Measurements from ENCODE around the gene NEIL3. TPM values are rescaled to one million over a fixed set of nuclear protein-coding genes. Genes with fewer than 3 reads are reported as not detected.

NEIL3 gene
- total RNA-seq, 6 donors from 2014 or later: 0.39 to 1.0 (median 0.61) TPM; not detected in 2

DNA sequence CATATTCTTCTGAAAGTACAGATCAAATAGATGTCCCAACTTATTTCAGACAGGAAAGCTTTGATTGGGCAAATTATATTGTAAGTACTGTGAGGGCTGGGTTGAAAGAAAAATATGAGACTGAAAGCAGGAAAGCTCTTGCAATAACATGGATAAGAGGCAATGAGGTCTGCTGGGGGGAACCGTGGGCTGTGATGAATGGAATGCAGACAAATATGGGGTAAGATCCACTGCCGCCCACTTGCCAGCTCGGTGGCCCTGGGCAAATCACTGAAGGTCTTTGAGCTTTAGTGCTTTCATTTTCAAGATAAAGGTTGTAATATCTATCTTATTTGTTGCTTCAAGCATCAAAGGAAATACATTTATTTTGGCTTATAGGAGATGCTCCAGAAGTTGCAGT is 81.6 kb downstream of the NEIL3 start:
- H3K27ac ChIP-seq: no peak overlapping the region
- no peaks in the 10 kb centered on the region for H3K9me3 ChIP-seq
- no peak overlapping the region for H3K4me3 ChIP-seq
- DNase-seq (no peak), ATAC-seq (ENCODE audit: low FRiP score in 2 of 2) (no peak)
- TF ChIP-seq POLR2AphosphoS5 (IDR thresholded peaks at IDR 0.05) (no peak), EP300 (IDR thresholded peaks at IDR 0.05) (no peak), CTCF (IDR thresholded peaks at IDR 0.05) (no peak), POLR2A (IDR thresholded peaks at IDR 0.05) (no peak)
- WGBS, 2 donors: 71 to 86% methylated on average over 3 of the region's 3 CpGs
- no peaks in the 10 kb centered on the region for H3K36me3 ChIP-seq
- no peaks in the 10 kb centered on the region for H3K27me3 ChIP-seq
- H3K4me1 ChIP-seq: no peaks in the 10 kb centered on the region

DNA sequence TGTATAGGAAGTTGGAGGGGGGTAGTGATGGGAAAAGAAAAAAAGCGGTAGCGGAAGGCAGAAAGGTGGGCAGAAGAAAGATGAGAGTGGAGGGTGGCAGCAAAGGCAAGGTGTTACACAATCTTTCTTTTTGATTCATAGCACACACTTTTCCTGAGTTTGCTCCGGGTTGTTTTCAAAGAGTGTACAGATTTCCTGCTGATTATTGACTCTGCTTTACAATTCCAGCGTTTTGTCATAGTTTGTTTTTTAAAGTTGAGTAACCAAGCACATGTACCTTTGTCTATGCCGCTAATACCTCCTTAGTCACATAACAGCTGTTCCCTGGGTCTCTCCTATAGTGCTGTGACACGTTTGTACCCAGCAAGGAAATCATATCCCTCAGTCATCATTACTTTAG is 82.3 kb downstream of the NEIL3 start:
- no peaks in the 10 kb centered on the region for H3K27me3 ChIP-seq
- DNase-seq (no peak), ATAC-seq (ENCODE audit: low FRiP score in 2 of 2) (no peak)
- no peaks in the 10 kb centered on the region for H3K36me3 ChIP-seq
- H3K27ac ChIP-seq: no peak overlapping the region
- 66 to 70% methylated on average over 6 of the region's 6 CpGs for WGBS, 2 donors
- TF ChIP-seq POLR2AphosphoS5 (IDR thresholded peaks at IDR 0.05) (no peak), CTCF (IDR thresholded peaks at IDR 0.05) (no peak), POLR2A (IDR thresholded peaks at IDR 0.05) (no peak), EP300 (IDR thresholded peaks at IDR 0.05) (no peak)
- H3K9me3 ChIP-seq: no peaks in the 10 kb centered on the region
- H3K4me3 ChIP-seq: no peak overlapping the region
- no peaks in the 10 kb centered on the region for H3K4me1 ChIP-seq

DNA sequence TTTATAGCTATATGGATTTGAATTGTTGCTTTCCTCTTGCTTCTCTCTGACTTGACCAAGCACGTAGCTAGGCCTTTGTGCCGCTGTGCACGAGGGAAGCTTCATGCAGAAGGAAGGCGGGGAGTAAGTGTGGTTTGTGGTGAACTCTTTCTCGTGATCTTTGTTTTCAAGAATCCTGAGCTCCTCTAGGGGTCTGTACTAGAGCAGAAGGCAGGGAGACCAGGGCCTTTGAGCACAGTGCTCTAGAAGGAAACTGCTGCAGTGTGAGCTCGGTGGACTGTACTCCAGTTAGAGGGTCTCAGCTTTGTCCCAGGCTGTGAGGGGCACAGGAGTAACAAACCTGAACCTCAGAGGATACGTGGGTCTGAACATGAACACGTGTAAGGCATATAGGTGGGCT is 83.6 kb downstream of the NEIL3 start:
- no peak overlapping the region for H3K4me3 ChIP-seq
- no peaks in the 10 kb centered on the region for H3K27me3 ChIP-seq
- no peaks in the 10 kb centered on the region for H3K36me3 ChIP-seq
- H3K9me3 ChIP-seq: no peaks in the 10 kb centered on the region
- DNase-seq (no peak), ATAC-seq (ENCODE audit: low FRiP score in 2 of 2) (no peak)
- WGBS, 2 donors: 54 to 57% methylated on average over 8 of the region's 8 CpGs
- no peak for TF ChIP-seq EP300 (IDR thresholded peaks at IDR 0.05)
- TF ChIP-seq POLR2A (IDR thresholded peaks at IDR 0.05): no peak
- TF ChIP-seq POLR2AphosphoS5 (IDR thresholded peaks at IDR 0.05): no peak
- TF ChIP-seq CTCF (IDR thresholded peaks at IDR 0.05): no peak
- no peak overlapping the region for H3K27ac ChIP-seq
- no peaks in the 10 kb centered on the region for H3K4me1 ChIP-seq

- Histone ChIP-seq H3K9me3 (no peaks in the 10 kb centered on the region), H3K27me3 (no peaks in the 10 kb centered on the region), H3K4me1 (no peaks in the 10 kb centered on the region), H3K27ac (no peak overlapping the region), H3K36me3 (no peaks in the 10 kb centered on the region), H3K4me3 (no peak overlapping the region)
- TF ChIP-seq EP300 (IDR thresholded peaks at IDR 0.05) (no peak), POLR2AphosphoS5 (IDR thresholded peaks at IDR 0.05) (no peak), POLR2A (IDR thresholded peaks at IDR 0.05) (no peak), CTCF (IDR thresholded peaks at IDR 0.05) (no peak)
- ATAC-seq (ENCODE audit: low FRiP score in 2 of 2): no peak
- no peak for DNase-seq
- 87 to 89% methylated on average over 2 of the region's 2 CpGs for WGBS, 2 donors
Observed at GRCh38 chr4:177396352-177396751, 86.7 kb downstream of the NEIL3 start.

DNA sequence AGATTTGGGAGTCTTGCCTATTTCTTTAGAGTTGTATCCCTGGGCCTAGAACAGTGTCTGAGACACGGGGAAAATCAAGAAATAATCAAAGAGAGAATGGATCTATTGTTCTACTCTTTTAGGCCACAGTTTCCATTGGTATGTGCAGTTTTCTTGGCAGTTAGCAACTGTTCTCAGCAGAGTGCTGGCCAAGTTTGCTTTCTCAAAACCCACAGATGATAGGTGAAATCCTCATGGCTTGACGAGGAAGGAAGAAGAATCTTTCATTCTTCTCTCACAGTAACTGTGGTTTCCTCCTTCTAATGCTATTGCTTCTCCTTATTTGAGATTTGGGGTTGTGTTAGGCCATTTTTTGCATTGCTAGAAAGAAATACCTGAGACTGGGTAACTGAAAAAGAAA is 90.4 kb downstream of the NEIL3 start:
- 45 to 72% methylated on average over 2 of the region's 2 CpGs for WGBS, 2 donors
- H3K4me1 ChIP-seq: no peaks in the 10 kb centered on the region

More for the DNA sequence above, 90.4 kb downstream of the NEIL3 start:
- Histone ChIP-seq H3K4me3 (no peak overlapping the region), H3K27me3 (no peaks in the 10 kb centered on the region), H3K9me3 (no peaks in the 10 kb centered on the region), H3K36me3 (no peaks in the 10 kb centered on the region), H3K27ac (no peak overlapping the region)
- no peak for TF ChIP-seq POLR2AphosphoS5 (IDR thresholded peaks at IDR 0.05)
- no peak for TF ChIP-seq POLR2A (IDR thresholded peaks at IDR 0.05)
- TF ChIP-seq CTCF (IDR thresholded peaks at IDR 0.05): no peak
- TF ChIP-seq EP300 (IDR thresholded peaks at IDR 0.05): no peak
- ATAC-seq (ENCODE audit: low FRiP score in 2 of 2): no peak
- DNase-seq: no peak
